Astrocyte of the cerebellum (primary cell): ENCODE data around the gene EGFLAM.

ENCODE experiments used
- DNase-seq: peaks from one replicate; pipeline ENCODE4 v3.0.0-alpha.2; 2011; ENCODE audit warnings: low read depth
- H3K4me3 ChIP-seq: 2 replicates; pipeline ENCODE4 v1.5.1; 2011; ENCODE audit warnings: mild to moderate bottlenecking, low read depth, low read length, moderate library complexity
- CTCF ChIP-seq: IDR thresholded peaks from 2 replicates; pipeline ENCODE4 v1.5.1; 2012; ENCODE audit warnings: low read length, low read depth, moderate library complexity, mild to moderate bottlenecking; ENCODE audit errors: missing control alignments
- in situ Hi-C: cut with HindIII; loops from 2 replicates; pipeline ENCODE4 v1.10.0; 2017; ENCODE audit warnings: low sequenced_read_pairs

The EGFLAM gene

GRCh38 chr5:38506302-38506701, 247.9 kb downstream of the EGFLAM start:
- in situ Hi-C loops = no loop called here
- no peak for DNase-seq

GRCh38 chr5:38509185-38509584, 250.8 kb downstream of the EGFLAM start:
- in situ Hi-C loops = no loop called here
- no peak overlapping the region for H3K4me3 ChIP-seq
- DNase-seq = peak; percentile 35
- TF ChIP-seq CTCF = no peak

More at GRCh38 chr5:38506302-38506701, 247.9 kb downstream of the EGFLAM start:
- TF ChIP-seq CTCF = no peak
- no peak overlapping the region for H3K4me3 ChIP-seq
